ENCODE measurements around the gene ZDHHC9.

GRCh38 chrX:129783291-129783713, 60.4 kb downstream of the ZDHHC9 start:
- TF ChIP-seq CTCF (IDR thresholded peaks at IDR 0.05; ENCODE audit: insufficient read depth, low read depth, low read length) (no peak), EZH2 (IDR thresholded peaks at IDR 0.05; ENCODE audit: insufficient read depth, low read length) (no peak)

All from astrocyte (in vitro differentiated cells and primary cell).